Suppressor macrophage treated with lipopolysaccharide for 1 hour (primary cell): ENCODE results near the gene ADORA2A.
"Not testable (repeated sequence)": the region's sequence is repeated elsewhere in the genome, so short reads cannot be mapped to it uniquely, and the experiment has no call there.

ENCODE experiments used
- DNase-seq, 3 donors: peaks; one replicate each; pipeline ENCODE4 v3.0.0-alpha.2; 2020 to 2022

ADORA2A gene

GRCh38 chr22:24455751-24456426 is 28.5 kb downstream of the ADORA2A start:
- no peak for DNase-seq

- DNase-seq, result no peak
These were observed 30.6 kb downstream of the ADORA2A start for GRCh38 chr22:24457894-24458420.

GRCh38 chr22:24459911-24460310 is 32.5 kb downstream of the ADORA2A start:
- no peak for DNase-seq

DNA sequence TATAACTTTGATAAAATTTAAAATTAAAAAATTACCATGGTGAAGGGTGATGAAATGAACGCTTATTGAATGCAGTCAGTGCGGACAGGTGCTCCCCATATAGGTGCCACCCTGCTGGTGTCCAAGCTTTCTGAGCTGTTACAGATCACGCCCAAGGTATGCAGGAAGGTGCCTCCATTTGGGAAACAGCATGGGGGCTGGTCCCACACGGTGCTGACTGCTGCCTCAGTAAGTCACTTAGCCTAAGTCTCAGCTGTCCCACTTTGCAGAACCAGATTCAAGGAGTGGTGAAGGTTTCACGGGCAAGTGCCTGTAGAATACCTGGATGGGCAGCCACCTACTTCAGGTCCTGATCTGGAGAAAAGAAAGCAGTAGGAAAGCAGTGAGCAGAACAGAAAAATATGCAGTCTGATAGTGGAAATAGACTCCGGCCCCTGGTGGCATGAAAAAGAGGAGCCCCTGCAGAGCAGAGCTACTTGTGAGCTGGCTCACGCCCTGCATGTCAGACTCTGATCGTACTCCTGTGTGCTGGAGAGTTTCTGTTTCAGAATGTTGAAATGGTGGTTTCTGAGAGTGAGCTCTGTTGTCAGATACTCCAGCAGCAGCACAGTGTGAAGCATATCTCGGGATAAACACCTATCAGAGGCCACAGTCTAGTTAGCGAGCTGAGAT is 33.2 kb downstream of the ADORA2A start:
- peak in 2 of 3 donors; percentile 24 to 35 for DNase-seq

DNA sequence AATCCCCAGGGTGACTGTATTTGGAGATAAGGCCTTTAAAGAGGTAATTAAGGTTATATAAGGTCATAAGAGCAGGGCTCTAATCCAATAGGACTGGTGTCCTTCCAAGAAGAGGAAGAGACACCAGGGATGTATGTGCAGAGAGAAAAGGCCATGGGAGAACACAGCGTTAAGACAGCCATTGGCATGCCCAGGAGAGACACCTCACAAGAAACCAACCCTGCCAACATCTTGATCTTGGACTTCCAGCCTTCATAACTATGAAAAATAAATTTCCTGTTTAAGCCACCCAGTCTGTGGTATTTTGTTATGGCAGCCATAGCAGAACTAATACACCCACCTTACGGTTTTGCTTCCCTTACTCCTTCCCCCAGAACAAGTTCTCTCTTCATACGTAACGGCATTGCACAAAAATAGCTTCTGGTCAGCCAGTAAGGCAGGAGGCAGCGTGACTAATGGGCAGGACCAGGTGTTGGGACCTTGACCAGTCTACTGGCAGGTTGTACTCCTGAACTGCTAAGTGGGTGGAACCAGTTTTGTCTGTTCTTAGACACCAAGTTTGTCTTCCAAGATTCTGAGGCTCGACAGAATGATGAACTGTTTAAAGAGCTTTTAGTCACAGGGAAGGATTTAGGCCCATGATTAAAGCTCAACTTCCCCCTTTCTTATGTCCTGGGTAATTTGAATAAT is 35.8 kb downstream of the ADORA2A start:
- DNase-seq, result peak; percentile 58 to 70 (median 70)

- peak; percentile 25 to 33 (median 29) for DNase-seq
These were observed 38.2 kb downstream of the ADORA2A start for GRCh38 chr22:24465566-24465965.

DNA sequence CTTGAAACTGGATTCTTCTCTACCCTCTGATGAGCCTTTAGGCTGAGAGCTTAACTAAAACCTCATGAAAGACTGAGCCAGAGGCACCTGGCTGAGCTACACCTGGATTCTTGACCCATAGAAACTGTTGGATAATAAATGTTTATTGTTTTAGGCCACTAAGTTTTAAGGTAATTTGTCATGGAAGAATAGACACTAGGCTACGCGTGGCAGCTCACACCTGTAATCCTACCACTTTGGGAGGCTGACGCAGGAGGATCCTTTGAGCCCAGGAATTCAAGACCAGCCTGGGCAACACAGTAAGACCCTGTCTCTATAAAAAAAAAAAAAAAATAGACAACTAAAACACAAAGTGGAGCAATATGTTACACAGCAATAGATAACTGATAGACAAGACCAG is 38.6 kb downstream of the ADORA2A start:
- DNase-seq, result no peak

GRCh38 chr22:24466716-24467328 is 39.4 kb downstream of the ADORA2A start:
- peak; percentile 39 to 50 (median 44) for DNase-seq

- DNase-seq, result no peak
These were observed 39.9 kb downstream of the ADORA2A start for GRCh38 chr22:24467340-24467739.

DNA sequence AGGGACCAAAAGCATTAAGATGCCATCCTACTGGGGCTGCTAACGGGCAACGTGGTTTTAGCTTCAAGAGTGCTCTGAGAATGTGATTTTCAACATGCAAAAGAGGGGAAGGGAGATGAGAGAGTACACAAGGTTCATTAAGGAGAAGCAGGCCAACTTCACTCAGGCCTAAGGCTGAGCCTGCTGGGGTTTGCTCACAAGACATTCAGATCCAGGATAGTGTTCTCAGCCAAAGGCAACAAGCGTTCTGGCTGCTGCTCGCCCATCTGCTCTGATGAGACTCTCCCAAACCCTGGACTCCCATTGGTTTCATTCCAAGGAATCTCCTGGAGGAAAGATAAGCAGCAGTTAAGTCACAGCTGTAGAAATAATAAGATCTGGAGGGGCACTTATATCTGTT is 44.2 kb downstream of the ADORA2A start:
- no peak for DNase-seq

GRCh38 chr22:24473284-24473683 is 45.9 kb downstream of the ADORA2A start:
- DNase-seq, result peak; percentile 33 to 84 (median 80)

GRCh38 chr22:24474221-24474620 is 46.8 kb downstream of the ADORA2A start:
- peak; percentile 62 to 78 (median 69) for DNase-seq

GRCh38 chr22:24474649-24475255 is 47.4 kb downstream of the ADORA2A start:
- no peak for DNase-seq

- no peak for DNase-seq
These were observed 54.2 kb downstream of the ADORA2A start for GRCh38 chr22:24481641-24482040.

DNA sequence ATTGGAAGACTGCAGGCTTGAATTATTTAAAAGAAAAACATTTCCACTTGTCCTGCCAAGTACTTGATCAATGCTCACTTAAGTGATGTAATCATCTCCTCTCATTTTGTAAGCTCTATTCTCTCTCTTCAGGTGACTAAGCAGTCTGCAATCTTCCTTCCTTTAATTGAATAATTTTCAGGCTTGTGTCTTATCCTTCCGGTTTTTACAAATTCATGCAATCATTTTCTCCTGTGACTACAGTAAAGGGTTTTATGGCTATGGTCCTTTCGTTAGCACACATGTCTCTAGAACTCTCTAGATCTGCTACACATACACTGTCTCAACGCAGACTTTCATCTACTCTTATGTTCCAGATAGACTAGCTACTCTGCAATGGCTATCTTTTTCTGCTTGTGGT is 55.2 kb downstream of the ADORA2A start:
- peak; percentile 60 to 92 (median 90) for DNase-seq

DNA sequence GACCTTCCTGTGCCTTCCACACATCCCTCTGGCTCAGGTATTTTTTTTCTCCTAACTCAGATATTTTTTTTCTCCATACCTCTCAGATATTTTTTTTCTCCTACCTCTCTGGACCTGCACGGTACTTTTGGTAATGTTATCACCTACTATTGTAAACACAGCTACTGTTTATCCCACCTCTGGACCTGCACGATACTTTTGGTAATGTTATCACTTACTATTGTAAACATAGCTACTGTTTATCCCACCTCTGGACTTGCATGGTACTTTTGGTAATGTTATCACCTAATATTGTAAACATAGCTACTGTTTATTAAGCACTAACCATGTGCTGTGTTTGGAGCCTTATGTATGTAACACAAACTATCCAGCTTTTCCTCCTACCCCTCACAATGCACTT is 55.6 kb downstream of the ADORA2A start:
- no peak for DNase-seq

GRCh38 chr22:24483976-24484545 is 56.7 kb downstream of the ADORA2A start:
- no peak for DNase-seq

DNA sequence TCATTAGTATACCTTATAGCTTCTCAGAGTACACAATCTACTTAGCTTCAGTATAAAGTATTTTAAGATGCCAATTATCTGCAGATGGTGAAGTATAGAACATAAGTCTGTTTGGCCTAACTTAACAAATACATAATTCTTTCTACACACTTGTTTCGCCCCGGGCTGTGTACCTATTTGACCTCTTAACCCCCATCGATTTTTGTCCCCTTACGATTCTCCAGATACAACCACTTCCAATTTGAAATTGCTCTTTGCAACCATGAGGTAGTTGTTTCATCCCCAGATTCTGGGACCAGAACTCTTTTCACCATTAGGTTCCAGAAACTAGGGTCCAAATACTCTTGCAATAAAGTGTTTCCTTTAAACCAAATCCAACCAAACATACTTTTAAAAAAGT is 57.8 kb downstream of the ADORA2A start:
- DNase-seq, result no peak

DNA sequence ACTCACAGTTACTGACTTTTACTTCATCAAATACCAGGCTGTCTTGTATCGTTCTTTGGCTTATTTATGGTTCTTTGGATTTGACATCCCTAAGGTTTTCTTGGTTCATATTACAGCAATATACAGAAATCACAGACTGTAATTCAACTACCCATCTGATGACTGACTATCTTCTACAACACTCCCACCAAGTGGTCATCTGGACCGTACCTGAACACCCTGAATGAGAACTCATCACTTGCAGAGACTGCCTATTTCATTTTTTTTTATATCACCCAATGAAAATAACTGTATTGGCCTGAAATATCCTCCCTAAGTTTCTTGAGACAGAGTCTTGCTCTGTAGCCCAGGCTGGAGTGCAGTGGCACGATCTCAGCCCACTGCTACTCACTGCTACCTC is 58.2 kb downstream of the ADORA2A start:
- no peak for DNase-seq

DNA sequence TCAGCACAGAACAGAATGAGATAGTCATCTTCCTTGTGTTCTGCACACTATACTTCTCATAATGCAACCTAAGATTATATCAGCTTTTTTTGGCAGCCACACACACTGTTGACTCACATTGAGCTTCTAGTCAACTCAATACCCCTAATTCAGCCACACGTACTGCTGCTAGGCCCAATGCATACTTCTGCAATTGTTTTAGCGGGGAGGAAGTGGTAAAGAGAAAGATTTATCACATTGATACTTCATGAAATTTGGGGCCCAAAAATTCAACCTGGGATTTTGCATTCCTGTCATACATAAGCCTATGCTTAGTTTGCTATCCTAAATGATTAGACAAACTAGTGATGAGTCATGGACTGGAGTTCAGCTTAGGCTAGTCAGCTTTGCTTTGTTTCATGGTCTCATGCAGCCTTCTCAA is 59.1 kb downstream of the ADORA2A start:
- DNase-seq, result peak; percentile 45 to 71 (median 64)

DNA sequence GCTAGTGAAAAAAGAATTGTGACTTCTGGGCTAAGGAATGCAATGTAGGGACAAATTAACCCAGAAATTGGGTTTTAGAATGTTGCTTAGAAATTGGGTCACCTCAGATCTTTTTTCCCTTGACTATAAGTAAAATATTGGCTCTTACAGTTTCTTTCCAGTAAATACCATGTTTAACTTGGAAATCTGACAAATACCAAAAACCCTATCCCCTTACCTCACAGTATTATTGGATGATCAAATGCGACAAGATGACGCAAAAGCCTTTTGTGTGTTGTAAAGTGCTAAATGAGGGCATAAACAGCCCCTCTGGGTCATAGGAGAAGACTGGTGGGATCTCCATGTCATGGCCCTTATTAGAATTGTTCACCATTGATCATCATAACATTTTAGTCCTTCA is 61.6 kb downstream of the ADORA2A start:
- DNase-seq, result no peak

GRCh38 chr22:24489434-24489833 is 62.0 kb downstream of the ADORA2A start:
- DNase-seq, result not testable (repeated sequence)
